ENCODE results near the gene FHOD1. TPM values are rescaled to one million over a fixed set of nuclear protein-coding genes. Genes with fewer than 3 reads are reported as not detected.

The FHOD1 gene
- total and polyA plus RNA-seq, 2 of the 13 experiments (the other 11 are each of a cell fraction or from before 2014, with no cell fraction given) = 20.0 to 20.8 TPM

DNA sequence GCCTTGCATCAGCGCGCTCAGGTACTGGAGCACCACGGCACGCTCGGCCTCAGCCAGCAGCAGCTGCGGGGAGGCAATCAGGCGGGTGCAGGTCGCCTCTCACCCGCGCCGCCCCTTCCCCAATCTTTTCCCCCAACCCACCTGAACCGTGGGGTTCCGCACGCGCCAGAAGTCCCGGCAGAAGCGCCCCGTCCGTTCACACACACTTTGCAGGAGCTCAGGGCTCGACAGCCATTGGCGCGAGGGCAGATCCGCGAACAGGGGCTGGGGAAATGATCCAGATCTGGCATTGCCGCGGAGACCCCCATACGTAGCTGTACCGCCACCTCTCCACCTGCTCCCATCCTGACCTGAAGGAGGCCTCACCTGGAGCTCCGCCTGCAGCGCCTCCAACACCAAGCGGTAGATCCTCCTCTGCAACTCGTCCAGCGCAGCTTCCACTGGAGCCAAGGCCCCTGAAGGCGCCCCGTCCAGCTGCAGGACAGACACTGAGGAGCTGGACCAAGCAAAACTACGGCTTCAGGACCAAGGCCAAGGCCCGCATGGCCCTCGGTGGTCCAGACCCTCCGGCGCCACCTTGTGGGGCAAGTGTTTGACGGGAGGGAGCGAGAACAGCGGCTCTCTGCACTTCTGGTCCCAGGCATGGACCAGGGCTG is 62.2 kb downstream of the FHOD1 start (continued):
- TF ChIP-seq, protein P1, sequence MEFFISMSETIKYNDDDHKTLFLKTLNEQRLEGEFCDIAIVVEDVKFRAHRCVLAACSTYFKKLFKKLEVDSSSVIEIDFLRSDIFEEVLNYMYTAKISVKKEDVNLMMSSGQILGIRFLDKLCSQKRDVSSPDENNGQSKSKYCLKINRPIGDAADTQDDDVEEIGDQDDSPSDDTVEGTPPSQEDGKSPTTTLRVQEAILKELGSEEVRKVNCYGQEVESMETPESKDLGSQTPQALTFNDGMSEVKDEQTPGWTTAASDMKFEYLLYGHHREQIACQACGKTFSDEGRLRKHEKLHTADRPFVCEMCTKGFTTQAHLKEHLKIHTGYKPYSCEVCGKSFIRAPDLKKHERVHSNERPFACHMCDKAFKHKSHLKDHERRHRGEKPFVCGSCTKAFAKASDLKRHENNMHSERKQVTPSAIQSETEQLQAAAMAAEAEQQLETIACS (CRISPR knock-in tag; IDR thresholded peaks at IDR 0.05) = peak; percentile 82
- peak; percentile 68 for TF ChIP-seq ZNF101 (CRISPR knock-in tag; IDR thresholded peaks at IDR 0.05; ENCODE audit: borderline replicate concordance, low read depth)
- TF ChIP-seq SMAD9 (CRISPR knock-in tag; IDR thresholded peaks at IDR 0.05) = no peak
- peak; percentile 88 for TF ChIP-seq ZNF883 (CRISPR knock-in tag; IDR thresholded peaks at IDR 0.05; ENCODE audit: not compliant biosample characterization)
- peak; percentile 75; the same call in 1 of the 2 replicates for TF ChIP-seq ZNF33B (CRISPR knock-in tag; IDR thresholded peaks at IDR 0.05)
- peak; percentile 58; the same call in 1 of the 2 replicates for TF ChIP-seq KLF15 (CRISPR knock-in tag; IDR thresholded peaks at IDR 0.05; ENCODE audit: borderline replicate concordance)
- peak; percentile 86 for TF ChIP-seq ZFX (CRISPR knock-in tag; IDR thresholded peaks at IDR 0.05; ENCODE audit: low read depth)
- no peak; the same call in none of the 2 replicates for TF ChIP-seq ZNF143 (CRISPR knock-in tag; IDR thresholded peaks at IDR 0.05)
- peak; percentile 98 for TF ChIP-seq SIN3A (IDR thresholded peaks at IDR 0.05; ENCODE audit: borderline replicate concordance, low read depth, low read length)
- peak; percentile 66; the same call in 1 of the 2 replicates for TF ChIP-seq ZBTB38 (CRISPR knock-in tag; IDR thresholded peaks at IDR 0.05)
- TF ChIP-seq ZNF431 (CRISPR knock-in tag; IDR thresholded peaks at IDR 0.05; ENCODE audit: borderline replicate concordance, low read depth) = peak; percentile 20; the same call in 1 of the 2 replicates
- no peak for TF ChIP-seq SP1 (IDR thresholded peaks at IDR 0.05)
- peak; percentile 60 for TF ChIP-seq SP1 (CRISPR knock-in tag; IDR thresholded peaks at IDR 0.05)
- TF ChIP-seq ZFP90 (CRISPR knock-in tag; IDR thresholded peaks at IDR 0.05; ENCODE audit: borderline replicate concordance) = peak; percentile 98
- TF ChIP-seq HNRNPLL (IDR thresholded peaks at IDR 0.05; ENCODE audit: low read depth, low read length, poor library complexity, severe bottlenecking) = peak; percentile 56
- no peak for TF ChIP-seq AGO1 (IDR thresholded peaks at IDR 0.05; ENCODE audit: low read depth, low read length, poor library complexity, severe bottlenecking)
- no peak for TF ChIP-seq ZEB1 (IDR thresholded peaks at IDR 0.05; ENCODE audit: insufficient replicate concordance, low read depth)
- TF ChIP-seq FOXP1 (IDR thresholded peaks at IDR 0.05) = no peak
- no peak for TF ChIP-seq FOXP1 (CRISPR knock-in tag; IDR thresholded peaks at IDR 0.05)
- TF ChIP-seq, protein P2, sequence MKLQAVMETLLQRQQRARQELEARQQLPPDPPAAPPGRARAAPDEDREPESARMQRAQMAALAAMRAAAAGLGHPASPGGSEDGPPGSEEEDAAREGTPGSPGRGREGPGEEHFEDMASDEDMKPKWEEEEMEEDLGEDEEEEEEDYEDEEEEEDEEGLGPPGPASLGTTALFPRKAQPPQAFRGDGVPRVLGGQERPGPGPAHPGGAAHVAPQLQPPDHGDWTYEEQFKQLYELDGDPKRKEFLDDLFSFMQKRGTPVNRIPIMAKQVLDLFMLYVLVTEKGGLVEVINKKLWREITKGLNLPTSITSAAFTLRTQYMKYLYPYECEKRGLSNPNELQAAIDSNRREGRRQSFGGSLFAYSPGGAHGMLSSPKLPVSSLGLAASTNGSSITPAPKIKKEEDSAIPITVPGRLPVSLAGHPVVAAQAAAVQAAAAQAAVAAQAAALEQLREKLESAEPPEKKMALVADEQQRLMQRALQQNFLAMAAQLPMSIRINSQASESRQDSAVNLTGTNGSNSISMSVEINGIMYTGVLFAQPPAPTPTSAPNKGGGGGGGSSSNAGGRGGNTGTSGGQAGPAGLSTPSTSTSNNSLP (IDR thresholded peaks at IDR 0.05; ENCODE audit: low read depth, low read length) = 0 out of 2 replicates have a peak, but pooled peaks have one; percentile 24
- TF ChIP-seq, protein P3, sequence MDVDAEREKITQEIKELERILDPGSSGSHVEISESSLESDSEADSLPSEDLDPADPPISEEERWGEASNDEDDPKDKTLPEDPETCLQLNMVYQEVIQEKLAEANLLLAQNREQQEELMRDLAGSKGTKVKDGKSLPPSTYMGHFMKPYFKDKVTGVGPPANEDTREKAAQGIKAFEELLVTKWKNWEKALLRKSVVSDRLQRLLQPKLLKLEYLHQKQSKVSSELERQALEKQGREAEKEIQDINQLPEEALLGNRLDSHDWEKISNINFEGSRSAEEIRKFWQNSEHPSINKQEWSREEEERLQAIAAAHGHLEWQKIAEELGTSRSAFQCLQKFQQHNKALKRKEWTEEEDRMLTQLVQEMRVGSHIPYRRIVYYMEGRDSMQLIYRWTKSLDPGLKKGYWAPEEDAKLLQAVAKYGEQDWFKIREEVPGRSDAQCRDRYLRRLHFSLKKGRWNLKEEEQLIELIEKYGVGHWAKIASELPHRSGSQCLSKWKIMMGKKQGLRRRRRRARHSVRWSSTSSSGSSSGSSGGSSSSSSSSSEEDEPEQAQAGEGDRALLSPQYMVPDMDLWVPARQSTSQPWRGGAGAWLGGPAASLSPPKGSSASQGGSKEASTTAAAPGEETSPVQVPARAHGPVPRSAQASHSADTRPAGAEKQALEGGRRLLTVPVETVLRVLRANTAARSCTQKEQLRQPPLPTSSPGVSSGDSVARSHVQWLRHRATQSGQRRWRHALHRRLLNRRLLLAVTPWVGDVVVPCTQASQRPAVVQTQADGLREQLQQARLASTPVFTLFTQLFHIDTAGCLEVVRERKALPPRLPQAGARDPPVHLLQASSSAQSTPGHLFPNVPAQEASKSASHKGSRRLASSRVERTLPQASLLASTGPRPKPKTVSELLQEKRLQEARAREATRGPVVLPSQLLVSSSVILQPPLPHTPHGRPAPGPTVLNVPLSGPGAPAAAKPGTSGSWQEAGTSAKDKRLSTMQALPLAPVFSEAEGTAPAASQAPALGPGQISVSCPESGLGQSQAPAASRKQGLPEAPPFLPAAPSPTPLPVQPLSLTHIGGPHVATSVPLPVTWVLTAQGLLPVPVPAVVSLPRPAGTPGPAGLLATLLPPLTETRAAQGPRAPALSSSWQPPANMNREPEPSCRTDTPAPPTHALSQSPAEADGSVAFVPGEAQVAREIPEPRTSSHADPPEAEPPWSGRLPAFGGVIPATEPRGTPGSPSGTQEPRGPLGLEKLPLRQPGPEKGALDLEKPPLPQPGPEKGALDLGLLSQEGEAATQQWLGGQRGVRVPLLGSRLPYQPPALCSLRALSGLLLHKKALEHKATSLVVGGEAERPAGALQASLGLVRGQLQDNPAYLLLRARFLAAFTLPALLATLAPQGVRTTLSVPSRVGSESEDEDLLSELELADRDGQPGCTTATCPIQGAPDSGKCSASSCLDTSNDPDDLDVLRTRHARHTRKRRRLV (CRISPR knock-in tag; IDR thresholded peaks at IDR 0.05) = peak; percentile 74; the same call in 1 of the 2 replicates
- no peak for TF ChIP-seq FOXA1 (IDR thresholded peaks at IDR 0.05)
- peak; percentile 57; the same call in 1 of the 2 replicates for TF ChIP-seq FOXA1 (CRISPR knock-in tag; IDR thresholded peaks at IDR 0.05)
- peak; percentile 94 for TF ChIP-seq MYC (CRISPR knock-in tag; IDR thresholded peaks at IDR 0.05; ENCODE audit: borderline replicate concordance)
